Medulla oblongata (tissue), 1 donor: Measurements from ENCODE around the gene NTSR2.
"Not testable (repeated sequence)": the region's sequence is repeated elsewhere in the genome, so short reads cannot be mapped to it uniquely, and the experiment has no call there.

Source experiments
- DNase-seq: peaks from one replicate; pipeline ENCODE4 v3.0.0-alpha.2; 2015; ENCODE audit errors: extremely low spot score

NTSR2 gene

DNA sequence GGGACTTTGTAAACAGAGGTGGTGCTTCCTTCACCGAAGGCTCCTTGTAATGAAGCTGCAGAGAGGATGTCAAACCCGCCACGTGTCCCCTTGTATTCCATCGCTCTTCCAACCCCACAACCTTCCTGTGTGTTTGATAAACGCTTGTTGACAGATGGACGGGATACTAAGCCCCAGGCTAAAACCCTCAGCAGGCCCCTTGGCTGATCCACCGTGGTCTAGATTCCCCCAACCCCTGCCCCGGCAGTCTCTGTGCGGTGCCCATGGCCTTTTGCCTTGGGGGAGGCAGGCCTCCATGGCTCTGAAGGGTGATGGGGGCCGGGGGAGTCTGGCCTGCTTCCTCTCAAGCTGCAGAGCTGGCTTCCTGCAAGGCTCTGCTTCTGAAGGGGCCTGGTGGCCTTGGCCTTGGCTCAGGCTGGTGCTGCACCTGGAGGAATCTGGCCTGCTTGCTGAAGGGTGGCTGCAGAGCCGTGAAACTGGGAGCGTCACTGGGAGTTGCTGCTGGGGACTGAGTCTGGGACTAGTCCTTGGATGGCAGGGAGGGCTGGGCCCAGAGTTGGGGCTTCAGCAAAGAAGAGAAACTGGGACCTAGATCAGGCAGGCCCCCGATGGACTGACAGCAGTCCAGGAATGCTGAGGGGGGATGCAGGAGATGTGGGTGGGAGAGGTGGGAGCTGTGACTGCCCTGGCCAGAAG lies 9.6 kb upstream of the NTSR2 start:
- no peak for DNase-seq

DNA sequence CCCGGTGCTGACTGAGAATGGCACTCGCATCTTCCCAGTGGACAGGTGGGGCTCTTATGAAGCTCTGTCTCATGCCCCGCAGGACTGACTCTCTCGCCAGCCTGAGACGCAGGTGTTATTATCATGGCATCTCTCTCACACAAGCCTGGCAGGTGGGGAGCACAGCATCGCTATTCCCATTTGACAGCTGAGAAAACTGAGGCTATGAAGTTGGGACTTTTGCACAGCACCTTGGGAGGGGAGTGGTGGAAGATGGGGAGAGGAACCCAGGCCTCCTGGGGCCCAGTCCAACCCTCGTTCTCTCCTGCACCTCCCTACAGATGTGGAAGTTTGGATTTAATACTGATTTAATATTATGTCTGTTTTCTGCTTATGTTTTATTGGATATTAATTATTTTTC lies 9.0 kb upstream of the NTSR2 start:
- DNase-seq, result no peak

DNA sequence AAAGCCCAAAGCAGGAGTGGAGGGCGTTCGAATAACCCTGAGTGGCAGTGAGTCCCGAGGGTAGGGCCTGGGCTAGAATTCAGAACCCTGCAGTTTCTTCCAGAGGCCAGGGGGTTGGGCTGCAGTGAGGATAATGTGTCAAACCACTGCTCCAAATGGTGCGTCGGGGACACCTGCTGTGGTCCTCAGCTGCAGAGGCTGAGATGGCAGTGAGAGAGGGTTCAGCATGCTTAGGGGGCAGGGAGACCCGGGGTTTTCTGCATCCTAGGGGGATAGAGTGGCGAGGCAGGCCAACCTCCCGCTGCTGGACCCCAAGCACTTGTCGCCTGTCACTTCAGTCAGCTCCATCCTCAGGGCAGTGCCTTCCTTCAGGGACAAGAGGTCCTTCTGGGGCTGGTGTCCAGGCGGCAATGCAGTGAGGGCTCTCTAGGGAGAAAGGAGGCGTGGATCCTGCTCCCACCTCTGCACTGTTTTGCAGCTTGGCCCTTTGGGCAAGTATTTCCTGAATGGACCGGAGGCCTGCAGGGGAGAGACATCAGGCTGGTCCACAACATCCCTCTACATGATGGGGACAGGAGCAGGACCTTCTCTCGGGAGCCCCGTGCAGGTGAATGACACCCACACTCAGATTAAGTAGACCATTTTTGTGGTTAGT lies 8.4 kb upstream of the NTSR2 start:
- no peak for DNase-seq

DNA sequence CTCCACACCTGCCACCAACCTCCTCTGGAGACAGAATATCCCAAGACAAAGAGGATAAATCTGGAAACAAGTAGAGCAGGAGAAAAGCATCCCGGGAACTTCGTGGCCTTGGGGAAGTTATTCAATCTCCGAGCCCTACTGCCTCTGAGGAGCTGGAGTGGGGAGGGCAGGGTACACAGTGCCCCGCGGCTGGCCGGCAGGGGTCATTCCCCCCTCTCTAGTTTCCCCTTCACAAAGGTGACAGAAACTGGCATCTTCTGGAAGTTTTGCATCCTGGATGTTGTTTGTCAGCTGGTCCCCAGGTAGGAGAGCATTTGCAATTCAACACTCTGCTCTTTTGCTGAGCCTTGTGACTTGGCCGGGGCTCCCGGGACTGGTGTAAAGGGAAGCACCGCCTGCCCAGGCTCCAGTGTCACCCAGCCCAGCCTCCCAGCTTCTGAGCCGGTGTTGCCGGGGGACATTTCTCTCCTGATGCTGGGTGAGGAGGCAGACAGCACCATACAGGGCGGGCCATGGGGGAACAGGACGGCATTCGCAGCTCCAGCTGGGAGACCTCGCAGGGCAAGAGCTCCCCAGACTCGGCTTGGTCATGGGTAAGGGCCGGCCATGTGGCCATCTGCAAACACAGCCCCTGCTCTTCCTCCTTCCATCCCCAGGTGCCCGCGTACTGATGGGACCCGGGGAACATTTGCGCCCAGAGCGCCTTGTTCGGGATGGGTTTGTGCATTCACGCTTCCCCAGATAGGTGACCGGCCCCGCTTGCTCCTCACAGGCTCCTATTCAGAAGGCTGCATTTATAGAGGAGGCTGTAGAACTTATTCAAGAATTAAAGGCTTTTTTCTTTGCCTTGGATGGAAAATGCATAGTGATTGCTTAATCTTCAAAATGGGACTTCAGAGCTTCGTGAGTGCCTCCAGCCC lies 7.4 kb upstream of the NTSR2 start:
- DNase-seq, result peak; percentile 59

DNA sequence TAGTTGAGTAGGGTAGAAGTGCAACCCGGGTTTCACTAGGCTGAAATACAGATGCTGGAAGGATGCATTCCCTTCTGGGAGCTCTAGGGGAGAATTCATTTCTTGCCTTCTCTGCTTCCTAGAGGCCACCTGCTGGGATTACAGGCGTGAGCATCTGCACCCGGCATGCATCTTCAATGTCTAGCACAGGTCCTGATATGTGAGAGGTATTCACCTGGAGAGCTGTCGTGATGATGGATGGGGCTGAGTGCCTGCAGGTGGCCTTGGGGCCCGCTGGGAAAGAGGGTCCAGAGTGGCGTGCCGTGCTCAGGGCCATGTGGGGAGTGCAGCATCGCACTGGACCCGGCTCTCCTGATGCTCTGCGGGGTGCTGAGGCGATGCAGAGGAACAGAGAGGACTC lies 6.6 kb upstream of the NTSR2 start:
- no peak for DNase-seq

DNA sequence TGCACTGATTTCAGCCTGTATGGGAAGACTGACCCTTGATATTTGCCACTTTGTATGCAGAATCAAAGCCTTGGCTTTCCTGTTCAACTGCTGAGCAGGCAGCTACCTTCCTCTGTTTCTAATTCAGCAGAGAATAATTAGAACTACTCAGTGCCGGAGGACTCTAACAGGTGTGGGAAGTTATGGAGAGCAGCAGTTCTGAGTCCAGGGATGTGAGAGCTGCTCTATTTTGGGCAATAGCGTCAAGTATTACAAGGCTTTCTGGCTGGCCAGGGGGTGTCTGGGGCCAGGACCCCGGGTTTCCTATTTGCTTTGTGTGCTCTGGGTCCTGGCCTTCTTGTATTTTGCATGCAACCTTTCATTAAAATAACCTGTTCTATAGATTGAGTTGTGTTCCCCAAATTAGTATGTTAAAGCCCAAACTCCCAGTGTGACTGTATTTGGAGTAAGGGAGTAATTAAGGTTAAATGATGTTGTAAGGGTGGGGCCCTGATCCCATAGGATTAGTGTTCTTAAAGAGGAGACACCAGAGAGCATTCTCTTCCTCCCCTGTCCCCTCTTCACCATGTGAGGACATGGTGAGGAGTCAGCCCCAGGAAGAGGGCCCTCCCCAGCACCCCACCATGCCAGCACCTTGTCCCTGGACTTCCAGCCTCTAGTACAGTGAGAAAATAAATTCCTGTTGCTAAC lies 5.6 kb upstream of the NTSR2 start:
- no peak for DNase-seq

GRCh38 chr2:11674983-11675382 lies 5.0 kb upstream of the NTSR2 start:
- no peak for DNase-seq

- DNase-seq, result no peak
These were observed 2.4 kb upstream of the NTSR2 start for GRCh38 chr2:11672407-11672806.

DNA sequence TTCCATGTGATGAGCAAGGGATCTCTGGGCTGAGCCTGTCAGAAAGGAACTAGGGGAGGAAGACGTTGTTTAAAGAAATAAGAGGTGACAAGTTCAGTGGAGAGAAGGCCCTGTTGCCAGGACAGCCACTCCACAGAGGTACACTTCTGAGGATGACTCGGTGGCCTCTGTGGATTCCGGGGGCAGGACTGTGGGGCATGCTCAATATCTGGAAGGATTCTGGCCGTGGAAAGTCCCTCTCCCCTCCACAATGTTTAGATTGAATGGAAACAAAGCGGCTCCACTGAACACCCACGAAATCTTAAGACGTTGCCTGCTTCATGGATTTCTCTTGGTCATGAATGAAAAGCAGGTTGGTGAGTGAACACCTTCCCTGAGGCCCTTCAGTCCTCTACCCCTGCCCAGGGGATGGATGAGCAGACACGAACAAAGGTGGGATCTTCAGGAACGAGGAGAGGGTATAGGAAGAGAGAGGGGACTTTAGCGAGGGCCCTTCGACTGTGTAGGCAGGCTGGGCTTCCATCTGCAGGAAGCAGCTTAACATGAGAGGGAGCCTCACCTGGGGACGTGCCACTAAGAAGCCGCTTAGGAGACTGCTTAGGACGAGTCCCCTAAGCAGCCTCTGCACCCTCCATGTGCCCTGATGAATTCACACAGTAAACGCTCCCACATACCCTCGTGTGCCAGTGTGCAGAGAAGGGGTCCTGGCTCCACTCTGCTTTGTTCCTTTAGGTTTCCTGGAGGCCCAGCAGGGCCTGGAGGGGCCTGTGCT lies 1.9 kb downstream of the NTSR2 start:
- DNase-seq, result no peak

DNA sequence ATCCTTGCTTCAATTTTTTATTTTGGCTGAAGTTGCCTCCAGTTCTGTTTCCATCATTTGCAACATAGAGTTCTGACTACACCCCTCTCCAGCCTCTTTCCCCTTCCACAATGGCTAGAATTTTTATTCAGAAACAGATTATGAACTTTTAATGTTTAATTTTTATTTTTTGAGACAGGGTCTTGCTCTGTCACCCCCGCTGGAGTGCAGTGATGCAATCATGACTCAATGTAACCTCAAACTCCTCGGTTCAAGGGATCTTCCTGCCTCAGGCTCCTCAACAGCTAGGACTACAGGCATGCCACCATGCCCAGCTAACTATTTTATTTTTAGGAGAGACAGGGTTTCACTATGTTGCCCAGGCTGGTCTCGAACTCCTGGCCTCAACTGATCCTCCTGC lies 2.8 kb downstream of the NTSR2 start:
- DNase-seq, result no peak

DNA sequence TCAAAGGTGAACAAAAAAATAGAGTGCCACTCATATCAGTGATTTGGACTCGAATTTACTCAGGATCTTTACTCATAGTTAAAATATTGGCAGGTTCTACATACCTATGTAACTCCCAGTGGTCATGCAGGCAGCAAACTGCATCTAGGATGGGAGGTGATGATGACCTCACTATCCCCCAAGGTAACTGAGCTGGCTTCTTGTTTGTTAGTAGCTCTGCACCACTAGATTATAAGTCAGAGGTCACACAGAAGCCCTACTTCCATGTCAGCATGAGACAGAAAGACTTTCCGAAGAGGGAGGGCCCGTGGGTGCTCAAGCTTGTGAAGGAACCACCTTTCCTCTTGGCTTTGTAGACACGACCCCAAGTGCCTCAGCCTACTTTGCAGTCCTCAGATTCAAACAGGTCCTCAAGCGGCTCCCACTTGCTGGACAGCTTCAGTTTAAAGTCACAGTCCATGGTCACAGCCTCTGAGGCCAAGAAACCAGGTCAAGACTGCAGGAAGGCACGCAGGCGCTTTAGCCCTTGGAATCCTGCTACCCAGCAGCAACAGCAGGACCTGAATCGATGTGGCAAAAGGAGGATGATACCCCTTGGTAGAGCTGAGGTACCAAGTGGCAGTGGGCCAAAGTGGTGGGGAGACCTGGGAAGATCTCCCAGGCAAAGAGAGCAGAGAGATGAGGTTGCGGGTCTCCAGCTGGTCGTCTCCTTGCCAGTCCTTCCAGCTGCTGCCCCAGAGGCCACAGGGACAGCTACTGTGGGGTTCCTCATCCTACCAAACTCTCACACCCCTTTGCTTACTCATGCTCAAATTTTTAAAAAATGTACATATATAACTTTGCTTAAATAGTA lies 4.3 kb downstream of the NTSR2 start:
- DNase-seq, result no peak

DNA sequence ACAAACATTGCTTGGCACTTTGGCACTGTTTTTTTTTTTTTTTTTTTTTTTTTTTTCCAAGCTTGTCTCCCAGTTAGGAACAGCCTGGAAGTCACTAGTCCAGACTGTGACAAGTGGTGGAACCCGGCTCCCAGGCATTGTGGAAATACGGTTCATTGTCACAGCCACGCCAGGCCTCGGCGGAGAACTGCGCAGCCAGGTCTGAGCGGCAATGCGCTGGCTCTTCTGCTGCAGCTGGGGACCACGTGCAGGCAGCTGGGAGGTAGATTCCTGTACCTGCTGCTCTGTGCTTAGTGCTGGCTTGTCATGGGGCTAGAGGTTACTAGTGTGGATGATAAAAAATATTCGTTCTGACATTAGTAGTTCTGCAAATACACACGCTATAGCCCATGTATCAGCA lies 5.0 kb downstream of the NTSR2 start:
- no peak for DNase-seq

DNA sequence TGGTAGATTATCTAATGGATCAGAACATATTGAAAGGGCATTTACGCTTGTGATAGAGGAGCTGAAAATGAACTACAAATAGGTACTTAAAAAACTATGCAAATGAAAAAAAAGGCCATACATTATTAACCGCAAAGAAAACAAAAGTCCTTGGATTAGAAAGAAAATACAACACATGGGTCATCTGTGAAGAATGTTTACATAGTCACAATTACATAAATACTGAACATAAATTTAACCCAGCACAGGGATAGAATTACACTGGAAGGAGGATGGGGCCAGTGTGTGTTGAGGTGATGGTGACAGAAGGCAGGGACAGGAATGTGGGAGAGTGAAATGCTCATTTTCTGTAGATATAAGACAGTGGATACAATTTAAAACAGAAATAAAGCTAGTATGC lies 6.6 kb downstream of the NTSR2 start:
- DNase-seq, result no peak

- DNase-seq, result no peak
These were observed 7.1 kb downstream of the NTSR2 start for GRCh38 chr2:11662882-11663281.

DNA sequence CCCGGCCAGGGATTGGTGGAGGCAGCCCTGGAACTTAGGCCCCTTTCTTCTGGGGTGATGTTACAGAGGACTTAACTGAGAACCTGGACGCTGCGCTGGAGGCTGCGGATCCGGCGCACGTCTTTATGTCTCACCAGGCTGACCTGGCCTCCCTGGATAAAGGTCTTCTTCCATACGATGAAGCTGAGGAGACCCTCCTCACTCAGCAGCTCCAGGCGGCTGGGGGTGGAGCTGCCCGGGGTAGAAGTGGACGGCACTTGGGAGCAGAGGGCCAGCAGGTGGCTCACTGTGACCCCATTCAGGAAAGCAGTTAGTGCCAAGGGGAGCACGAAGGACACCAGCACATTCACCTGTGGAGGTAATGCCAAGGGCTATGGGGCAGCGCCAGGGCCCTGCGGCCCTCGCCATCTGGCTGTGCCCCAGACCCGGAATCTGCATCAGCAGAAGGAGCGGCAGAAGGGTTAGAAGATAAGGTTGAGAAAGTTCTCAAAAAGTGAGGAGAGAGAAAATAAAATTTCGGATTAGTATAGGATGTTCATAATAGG lies 8.0 kb downstream of the NTSR2 start:
- no peak for DNase-seq

- not testable (repeated sequence) for DNase-seq
These were observed 9.6 kb downstream of the NTSR2 start for GRCh38 chr2:11660396-11660795.

- DNase-seq, result no peak
These were observed 10.1 kb downstream of the NTSR2 start for GRCh38 chr2:11659851-11660250.

GRCh38 chr2:11659115-11659475 lies 10.9 kb downstream of the NTSR2 start:
- no peak for DNase-seq

DNA sequence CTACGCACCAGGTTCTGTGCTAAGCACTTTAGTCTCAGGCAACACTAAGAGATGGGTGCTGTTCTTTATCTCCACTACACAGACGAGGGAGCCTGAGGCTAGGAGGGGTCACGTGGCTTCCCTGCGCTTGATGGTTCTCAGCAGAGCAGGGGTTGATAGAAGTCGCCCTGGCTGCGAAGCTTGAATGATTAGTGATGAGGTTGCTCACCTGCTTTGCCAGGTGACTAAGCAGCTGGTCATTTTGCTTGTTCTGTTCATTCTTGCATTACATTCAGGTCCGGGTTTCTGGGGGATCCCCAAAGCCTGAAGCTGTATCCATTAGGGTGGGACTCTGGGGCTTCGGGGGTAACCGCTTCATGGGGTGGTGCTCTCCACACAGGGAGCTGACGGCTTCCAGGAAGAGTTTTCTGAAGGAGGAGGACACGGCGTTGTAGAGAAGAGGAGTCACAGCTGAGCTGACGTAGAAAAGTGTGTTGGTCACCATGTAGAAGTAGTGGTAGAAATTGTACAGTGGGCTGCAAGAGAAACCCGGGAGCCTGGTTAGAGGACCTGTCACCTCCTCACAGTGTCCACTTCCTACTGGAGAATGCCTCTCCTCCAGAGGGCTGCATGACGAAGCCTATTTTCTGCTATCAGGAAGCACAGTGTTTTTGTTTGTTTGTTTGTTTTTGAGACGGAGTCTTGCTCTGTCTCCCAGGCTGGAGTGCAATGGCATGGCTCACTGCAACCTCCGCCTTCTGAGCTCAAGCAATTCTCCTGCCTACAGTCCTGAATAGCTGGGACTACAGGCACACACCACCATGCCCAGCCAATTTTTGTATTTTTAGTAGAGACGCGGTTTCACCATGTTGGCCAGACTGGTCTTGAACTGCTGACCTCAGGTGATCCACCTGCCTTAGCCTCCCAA lies 11.5 kb downstream of the NTSR2 start:
- no peak for DNase-seq
